Hematopoietic multipotent progenitor cell treated with erythropoietin and hydrocortisone succinate and interleukin-3 and kit ligand, for 8 days (in vitro differentiated cells): ENCODE measurements around the gene URM1.
A peak's percentile ranks its signal among the peaks of the same experiment; 100 is the strongest.
"Not testable (repeated sequence)": the region's sequence is repeated elsewhere in the genome, so short reads cannot be mapped to it uniquely, and the experiment has no call there.

Experiments used
- DNase-seq: peaks from one replicate; pipeline ENCODE4 v3.0.0-alpha.2; 2015

Gene URM1

DNA sequence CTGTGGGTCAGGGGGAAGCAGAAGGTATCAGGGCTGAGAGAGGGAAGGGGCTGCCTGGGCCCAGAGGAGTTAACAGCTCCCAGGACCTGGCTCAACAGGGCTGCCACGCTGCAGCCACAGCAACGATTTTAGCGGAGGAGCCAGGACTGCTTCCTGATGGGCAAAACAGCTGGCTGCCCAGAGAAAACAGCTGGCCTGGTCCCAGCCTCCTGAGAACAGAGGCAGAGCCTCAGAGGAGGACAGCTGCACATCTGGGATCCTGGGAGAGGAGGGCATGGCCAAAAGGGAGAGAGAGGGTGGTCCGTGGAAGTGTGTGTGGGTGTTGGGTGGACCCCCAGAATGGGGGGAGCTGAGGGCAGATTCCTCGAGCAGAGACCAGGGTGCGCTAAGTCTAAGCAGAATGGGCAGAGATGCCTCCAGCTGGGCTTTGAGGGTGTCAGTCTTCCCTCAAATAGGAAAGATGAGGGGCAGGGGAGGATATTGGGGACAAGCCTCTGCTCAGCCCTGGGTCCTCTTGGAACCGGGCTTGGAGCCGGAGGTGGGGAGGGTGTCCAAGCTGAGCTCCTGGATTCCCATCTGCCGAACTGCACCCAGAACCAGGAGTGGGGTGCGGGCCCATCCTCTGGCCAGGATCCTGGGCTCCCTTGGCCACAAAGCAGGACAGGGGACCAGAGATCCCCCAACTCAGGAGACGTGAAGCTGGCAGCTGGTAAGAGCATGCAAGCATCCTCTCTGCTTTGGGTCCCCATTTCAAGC is 40.4 kb downstream of the URM1 start:
- no peak for DNase-seq

DNA sequence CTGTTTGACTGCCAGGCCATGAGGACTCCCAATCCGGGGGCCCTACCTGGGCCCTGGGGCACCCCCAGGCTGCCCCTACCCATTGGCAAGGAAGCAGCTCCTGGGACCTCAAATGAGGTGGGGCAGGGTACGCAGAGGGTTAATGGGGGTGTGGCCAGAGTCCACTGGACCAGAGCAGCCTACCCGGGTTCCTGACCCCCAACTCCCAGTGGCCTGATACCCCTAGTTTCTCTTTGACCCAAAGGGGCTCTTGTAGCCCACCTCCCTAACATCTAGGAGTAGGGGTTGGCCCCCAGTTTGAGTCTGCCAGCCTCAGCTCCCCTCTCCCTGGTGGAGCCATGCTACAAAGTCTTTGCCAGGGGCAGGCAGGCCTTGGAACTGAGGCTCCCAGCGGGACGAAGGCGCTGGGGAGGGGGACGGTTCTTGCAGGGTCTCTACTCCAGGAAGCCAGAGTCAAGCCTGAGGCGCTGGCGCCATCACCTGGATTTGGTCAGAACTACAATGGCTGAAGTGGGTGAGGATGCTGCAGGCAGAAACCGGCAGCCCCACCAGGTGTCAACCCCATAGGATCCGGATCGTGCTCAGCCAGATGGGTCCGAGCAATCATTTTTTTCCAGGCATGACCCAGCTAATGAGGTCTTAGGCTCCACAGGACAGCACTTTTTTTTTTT is 41.1 kb downstream of the URM1 start:
- DNase-seq, result peak; percentile 42

DNA sequence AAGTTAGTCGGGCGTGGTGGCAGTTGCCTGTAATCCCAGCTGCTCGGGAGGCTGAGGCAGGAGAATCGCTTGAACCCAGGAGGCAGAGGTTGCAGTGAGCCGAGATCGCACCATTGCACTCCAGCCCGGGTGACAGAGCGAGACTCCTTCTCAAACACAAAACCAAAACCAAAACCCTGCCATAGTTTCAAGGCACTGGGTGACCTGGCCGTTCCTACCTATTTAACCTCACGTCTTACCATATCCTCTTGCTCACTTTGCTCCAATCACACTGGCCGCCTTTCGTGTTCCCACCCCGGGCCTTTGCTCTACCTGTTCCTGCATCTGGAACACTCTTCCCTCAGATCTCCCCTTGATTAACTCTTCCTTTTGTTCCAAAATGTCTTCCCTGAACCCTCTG is 42.6 kb downstream of the URM1 start:
- not testable (repeated sequence) for DNase-seq

DNA sequence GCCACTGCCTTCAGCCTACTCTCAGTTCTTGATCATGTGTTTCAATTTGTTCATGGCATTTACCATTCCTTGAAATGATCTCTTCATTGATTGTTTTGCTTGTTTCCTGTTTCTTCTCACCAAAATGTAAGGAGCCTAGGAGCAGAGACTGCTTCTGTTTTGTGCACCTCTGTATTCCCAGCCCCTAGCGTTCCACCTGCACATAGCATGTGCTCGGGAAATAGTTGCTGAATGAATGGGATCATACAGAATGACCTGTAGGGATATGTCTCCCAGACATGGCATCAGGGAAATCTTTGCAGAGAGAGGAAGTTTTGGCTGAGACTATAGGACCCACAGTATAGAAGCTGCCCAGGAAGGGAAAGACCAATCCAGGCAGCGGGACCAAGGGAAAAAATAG is 43.3 kb downstream of the URM1 start:
- DNase-seq, result no peak

DNA sequence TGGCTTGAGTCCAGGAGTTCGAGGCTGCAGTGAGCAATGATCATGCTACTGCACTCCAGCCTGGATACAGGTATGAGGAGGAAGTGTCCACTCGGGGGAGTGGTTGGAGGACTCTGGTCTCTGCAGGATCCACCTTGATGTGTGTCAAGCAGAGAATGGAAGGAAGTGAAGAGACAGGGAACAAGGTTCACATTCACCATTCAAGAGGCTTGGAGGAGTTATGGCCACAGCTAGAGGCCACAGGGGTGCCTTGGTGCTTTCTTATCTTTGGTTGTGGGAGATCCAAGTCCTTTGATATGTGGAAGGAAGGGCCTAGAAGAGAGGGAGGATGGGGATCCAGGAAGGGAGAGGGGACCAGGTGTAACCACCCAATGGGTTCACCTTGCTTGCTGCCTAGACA is 44.1 kb downstream of the URM1 start:
- no peak for DNase-seq

DNA sequence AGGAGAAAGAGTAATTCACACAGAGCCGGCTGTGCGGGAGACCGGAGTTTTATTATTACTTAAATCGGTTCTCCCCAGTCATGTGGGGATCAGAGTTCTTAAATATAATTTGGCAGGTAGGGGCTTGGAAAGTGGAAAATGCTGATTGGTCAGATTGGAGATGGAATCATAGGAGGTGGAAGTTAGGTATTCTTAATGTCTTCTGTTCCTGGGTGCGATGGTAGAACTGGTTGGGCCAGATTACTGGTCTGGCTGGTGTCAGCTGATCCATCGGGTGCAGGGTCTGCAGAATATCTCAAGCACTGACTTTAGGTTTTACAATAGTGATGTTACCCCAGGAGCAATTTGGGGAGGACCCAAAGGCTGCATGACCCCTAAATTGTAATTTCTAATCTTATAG is 44.8 kb downstream of the URM1 start:
- no peak for DNase-seq

DNA sequence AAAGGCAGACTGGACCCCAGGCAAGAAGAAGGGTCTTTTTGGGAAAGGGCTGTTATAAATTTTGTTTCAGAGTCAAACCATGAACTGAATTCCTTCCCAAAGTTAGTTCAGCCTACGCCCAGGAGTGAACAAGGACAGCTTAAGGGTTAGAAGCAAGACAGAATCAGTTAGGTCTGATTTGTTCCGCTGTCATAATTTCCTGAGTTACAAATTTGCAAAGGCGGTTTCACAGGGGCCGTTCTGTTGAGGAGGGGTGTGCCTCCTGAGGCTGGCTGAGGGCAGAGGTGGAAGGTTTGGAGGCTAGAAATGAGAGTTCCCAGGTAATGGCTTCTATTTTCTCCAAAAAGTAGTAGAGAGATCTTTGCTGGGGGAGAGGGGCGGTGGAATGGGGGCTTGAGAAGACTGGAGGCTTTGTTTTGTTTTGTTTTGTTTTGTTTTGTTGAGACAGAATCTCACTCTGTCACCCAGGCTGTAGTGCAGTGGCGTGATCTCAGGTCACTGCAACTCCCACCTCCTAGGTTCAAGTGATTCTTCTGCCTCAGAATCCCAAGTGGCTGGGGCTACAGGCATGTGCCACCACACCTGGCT is 45.4 kb downstream of the URM1 start:
- DNase-seq, result no peak

DNA sequence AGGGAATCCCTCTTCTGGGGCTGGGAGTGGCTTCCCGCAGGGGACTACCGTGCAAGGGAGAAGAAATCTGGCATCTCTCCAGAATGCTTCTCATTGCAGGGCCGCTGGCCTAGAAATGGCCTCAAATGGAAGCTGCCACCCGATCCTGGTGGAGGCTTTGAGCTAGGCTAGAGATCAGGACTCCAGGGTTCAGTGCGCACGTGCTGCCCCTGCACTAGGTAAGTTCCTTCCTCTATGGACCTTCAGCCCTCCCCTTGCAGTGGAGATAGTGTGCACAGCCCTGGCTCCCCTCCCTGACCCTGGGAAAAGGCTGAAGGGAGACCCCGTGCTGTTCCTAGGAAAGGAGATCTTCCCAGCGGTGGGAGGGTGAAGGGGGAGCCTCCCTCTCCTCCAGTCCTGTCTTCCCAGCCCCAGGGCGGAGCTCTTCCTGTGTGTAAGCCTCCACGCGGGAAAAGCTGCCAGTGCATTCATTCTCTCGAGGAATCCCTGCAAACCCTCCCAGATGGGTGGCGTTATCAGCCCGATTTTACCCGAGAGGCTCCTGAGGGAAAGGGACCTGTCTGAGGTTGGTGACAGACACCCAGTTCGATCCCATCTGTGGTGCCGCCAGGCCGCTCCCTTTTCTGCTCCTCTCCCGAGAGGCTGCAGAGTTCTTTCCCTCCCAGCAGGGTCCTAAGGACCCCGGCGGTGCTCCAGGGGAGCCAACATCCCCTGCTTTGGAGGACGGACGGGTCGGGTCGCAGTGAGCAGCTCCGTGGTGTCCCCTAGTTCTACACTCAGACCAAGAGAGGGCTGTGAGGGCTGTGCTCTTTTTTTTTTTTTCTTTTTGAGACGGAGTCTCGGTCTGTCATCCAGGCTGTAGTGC is 48.1 kb downstream of the URM1 start:
- DNase-seq, result no peak

DNA sequence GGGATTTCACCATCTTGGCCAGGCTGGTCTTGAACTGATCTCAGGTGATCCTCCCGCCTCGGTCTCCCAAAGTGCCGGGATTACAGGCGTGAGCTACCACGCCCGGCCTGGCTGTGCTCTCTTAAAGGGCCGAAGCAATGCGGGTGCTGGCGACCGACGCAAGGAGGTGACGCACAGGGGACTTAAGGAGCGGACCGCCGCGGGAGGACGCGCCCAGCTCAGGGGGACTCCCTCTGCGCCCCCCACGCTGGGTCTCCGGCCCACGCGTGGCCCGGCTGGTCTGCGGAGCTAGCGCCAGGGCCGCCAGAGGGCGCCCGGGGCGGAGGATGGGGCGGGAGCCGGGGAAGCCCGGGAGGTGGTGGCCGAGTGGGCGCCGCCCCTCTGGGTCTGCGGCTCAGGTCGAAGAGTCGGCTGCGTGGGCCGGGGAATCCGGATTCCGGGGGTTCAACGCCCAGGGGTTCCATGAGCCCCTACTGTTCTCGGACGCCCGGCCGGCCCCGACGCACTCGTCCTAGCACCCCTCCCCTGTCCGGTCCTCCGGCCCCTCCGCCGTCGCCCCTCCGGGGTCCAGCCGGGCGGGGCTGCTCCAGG is 49.0 kb downstream of the URM1 start:
- peak; percentile 53 for DNase-seq

DNA sequence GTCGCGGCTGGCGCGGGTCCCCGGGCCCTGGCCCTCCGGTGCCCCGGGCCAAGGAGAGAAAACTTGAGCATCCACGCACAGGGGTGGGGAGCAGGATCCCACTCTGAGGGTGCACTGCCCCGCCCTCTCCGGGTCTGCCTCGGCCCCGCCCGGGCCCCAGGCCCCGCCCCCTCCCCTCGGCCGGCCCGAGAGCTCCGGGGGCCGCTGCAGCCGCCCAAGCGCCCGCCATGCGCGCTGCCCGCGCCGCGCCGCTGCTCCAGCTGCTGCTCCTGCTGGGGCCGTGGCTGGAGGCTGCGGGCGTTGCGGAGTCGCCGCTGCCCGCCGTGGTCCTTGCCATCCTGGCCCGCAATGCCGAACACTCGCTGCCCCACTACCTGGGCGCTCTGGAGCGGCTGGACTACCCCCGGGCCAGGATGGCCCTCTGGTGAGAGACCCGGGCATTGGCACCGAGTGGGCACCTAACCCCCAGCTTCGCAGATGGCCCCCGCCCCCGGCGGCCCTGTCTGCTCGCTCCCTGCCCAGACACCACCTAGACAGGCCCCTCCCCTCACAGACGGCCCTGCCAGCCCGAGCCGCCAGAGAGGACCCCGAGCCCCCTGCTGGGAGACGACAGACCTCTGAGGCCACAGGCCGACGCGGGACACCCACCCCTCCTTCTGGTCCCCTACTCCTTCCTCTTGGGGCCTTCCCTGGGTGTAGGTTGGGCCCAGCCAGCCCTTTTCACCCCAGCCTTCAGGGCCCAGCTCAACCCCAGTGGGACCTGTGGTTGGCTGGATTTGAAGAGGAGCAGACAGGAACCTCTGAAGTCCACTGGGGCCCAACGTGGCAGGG is 49.7 kb downstream of the URM1 start, which contains the start of gene CERCAM:
CERCAM (plus strand) TSS at position 207 of the 831 bp plus-strand sequence; CDS start at position 228, 21 bp downstream.
- no peak for DNase-seq

DNA sequence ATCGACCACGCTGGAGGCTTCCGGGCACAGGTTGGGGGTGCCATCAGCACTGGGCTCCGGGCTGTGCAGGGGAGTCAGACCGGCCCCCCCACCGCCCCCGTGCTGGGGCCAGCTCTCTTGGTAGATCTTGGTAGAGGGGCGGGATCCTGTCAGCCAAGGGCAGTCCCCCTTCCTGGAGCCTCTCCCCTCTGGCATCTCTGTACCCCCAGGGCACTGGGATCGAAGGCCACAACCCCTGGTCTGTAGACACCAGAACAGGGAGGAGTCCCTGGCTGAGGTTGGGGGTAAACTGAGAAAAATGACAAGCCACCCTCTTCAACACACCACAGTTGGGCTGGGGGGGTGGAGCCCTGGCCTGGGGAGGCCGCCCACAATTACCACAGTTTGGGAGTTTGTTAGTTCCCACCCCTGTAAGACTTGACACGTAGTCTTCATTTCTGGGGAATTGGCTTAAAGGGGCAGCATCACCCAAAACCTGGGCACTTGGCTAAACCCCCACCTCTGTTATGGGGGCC is 50.4 kb downstream of the URM1 start:
- peak; percentile 53 for DNase-seq

DNA sequence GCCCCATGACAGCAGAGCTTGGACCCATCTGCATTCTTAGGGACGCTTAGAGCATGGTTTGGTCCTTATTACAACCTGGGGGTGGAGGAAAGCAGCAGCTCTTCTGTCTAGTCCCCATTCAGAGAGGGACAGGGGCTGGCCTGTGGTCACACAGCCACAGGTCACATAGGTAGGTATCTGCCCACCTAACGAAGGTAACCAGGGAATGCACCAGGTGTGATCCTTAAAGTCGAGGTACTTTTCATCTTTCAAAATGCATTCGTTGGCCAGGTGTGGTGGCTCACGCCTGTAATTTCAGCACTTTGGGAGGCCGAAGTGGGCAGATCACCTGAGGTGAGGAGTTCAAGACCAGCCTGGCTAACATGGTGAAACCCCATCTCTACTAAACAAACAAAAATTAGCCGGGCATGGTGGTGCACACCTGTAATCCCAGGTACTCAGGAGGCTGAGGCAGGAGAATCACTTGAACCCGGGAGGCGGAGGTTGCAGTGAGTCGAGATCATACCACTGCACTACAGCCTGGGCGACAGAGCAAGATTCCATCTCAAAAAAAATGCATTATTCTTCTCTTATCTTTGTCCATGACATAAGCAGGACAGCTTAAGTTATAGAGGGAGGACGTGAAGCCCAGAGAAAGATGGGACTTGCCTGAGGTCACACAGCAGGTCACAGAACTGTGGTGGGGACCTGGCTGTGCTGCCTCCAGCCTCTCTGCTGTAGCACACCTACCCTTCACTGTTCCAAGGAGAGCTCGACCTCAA is 51.0 kb downstream of the URM1 start:
- DNase-seq, result not testable (repeated sequence)

DNA sequence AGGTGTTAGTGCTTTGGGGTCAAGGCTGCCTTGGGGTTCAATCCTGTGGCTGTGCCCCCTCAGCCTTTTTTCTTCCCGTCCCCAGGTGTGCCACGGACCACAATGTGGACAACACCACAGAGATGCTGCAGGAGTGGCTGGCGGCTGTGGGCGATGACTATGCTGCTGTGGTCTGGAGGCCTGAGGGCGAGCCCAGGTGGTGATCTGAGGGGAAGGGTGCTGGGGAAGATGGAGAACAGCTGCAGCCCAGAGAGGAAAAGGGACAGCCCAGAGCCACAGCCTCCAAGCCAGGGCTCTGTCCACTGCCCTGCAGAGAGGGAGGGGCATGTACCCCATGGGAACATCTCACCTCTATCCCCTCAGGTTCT is 51.6 kb downstream of the URM1 start:
- no peak for DNase-seq

DNA sequence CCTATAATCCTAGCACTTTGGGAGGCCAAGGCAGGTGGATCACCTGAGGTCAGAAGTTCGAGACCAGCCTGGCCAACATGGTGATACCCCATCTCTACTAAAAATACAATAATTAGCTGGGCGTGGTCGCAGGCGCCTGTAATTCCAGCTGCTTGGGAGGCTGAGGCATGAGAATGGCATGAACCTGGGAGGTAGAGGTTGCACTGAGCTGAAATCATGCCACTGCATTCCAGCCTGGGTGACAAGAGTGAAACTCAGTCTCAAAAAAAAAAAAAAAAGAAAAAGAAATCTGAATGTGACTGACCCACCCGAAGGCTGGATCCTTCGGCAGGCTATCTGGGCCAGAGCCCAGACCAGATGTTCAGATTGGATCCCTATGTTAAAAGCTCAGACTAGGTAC is 52.2 kb downstream of the URM1 start:
- DNase-seq, result not testable (repeated sequence)

DNA sequence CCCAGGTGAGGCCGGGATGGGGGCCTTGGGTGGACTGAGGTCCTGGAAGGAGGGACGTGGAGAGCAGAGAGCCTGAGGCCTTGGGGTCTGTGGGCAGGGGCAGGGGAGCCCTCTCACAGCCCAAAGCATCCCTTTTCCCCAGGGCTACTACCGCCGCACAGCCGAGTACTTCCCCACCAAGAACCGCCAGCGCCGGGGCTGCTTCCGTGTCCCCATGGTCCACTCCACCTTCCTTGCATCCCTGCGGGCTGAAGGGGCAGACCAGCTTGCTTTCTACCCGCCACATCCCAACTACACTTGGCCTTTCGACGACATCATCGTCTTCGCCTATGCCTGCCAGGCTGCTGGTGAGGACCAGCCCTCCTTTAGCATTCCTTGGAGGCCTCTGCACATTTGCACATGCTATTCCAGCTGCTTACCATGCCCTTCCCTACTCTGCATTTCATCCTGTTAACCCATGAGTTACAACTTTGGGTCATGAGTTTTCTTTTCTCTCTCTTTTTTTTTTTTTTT is 53.1 kb downstream of the URM1 start:
- no peak for DNase-seq

DNA sequence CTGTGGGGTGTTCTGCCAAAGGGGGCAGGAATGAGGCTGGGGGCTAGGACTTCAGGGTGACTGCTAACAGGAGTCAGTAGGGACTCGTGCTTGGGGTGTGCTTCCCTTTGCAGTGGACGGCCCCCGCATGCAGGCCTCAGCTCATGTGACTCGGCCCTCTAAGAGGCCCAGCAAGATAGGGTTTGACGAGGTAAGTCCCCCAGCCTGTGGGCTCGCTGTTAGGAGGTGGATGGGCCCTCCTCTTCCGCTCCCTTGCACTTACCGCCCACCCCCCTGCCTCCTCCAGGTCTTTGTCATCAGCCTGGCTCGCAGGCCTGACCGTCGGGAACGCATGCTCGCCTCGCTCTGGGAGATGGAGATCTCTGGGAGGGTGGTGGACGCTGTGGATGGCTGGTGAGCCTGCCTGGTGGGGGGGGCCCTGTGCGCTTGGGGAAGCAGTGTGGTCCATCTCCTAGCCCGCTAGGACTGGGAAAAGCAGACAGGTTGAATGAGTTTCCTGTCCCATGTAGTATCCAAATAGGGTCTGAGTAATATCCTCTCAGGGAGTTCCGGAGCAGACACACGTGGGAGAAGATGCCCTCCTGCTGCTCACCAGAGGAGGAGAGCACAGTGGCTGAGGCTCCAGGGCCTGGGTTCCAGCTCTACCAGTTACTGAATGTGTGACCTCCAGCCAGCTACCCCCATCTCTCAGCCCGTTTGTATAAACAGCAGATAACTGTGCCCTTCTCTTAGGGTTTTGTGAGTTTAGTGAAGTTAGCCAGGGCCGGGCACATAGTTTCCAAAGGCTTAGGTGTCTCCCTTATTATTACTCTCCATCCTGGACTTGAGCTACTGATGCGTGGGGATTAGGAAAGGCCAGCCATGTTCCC is 57.7 kb downstream of the URM1 start:
- DNase-seq, result no peak

DNA sequence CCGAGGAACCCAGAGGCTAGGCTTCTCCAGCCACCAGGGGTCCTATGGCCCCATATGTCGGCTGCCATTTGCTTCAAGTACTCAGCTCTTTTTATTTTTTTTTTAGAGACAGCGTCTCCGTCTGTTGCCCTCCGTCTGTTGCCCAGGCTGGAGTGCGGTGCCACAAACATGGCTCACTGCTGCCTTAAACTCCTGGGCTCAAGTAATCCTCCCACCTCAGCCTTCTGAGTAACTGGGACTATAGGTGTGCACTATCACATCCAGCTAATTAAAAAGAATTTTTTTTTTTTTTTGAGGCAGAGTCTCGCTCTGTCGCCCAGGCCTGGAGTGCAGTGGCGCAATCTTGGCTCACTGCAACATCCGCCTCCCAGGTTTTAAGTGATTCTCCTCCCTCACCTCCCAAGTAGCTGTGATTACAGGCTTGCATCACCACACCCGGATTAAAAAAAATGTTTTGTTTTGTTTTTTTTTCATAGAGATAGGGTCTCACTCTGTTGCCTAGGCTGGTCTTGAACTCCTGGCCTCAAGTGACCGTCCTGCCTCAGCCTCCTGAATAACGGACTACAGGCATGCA is 58.4 kb downstream of the URM1 start:
- no peak for DNase-seq

DNA sequence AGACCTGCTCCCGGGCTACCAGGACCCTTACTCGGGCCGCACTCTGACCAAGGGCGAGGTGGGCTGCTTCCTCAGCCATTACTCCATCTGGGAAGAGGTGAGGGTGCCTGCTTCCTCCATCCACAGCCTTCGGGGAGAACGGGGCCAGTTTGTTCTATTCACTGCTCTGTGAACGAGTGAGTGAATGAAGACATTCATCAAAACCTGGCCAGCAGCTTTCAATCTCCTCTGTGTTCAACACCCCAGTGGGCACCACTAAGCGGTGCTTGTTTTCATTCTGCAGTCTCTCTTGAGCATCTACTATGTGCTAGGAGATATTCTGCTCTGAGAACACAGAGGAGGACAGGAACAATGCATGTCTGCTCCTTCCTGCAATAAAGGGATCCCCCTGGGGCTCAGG is 60.0 kb downstream of the URM1 start:
- no peak for DNase-seq

DNA sequence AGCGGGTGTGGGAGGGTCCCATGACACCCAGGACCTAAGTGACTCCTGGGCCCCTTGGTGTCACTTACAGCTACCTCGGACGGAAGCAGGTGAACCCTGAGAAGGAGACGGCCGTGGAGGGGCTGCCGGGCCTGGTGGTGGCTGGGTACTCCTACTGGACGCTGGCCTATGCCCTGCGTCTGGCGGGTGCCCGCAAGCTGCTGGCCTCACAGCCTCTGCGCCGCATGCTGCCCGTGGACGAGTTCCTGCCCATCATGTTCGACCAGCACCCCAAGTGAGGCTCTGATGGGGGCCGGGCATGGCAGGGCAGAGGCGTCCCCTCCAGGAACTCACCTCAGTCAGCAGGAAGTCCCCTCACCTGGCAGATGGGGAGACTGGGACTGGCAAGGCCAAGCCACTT is 63.2 kb downstream of the URM1 start:
- no peak for DNase-seq
